Measurements from ENCODE around the gene LRRC27.

The LRRC27 gene

GRCh38 chr10:132420469-132420980, 88.5 kb downstream of the LRRC27 start:
- in situ Hi-C loops (cut with MboI; ENCODE audit: low pct_unique_long_range_greater_than_20kb, low sequenced_read_pairs, unreplicated experiment), result no loop called here
- DNase-seq (ENCODE audit: low spot score), result peak; percentile 35
- TF ChIP-seq CTCF (IDR thresholded peaks at IDR 0.05; ENCODE audit: extremely low read depth, insufficient read depth, missing control alignments), result no peak

GRCh38 chr10:132420981-132421846, 89.2 kb downstream of the LRRC27 start:
- peak; percentile 64 for DNase-seq (ENCODE audit: low spot score)
- in situ Hi-C loops (cut with MboI; ENCODE audit: low pct_unique_long_range_greater_than_20kb, low sequenced_read_pairs, unreplicated experiment), result no loop called here
- TF ChIP-seq CTCF (IDR thresholded peaks at IDR 0.05; ENCODE audit: extremely low read depth, insufficient read depth, missing control alignments), result no peak

- in situ Hi-C loops (cut with MboI; ENCODE audit: low pct_unique_long_range_greater_than_20kb, low sequenced_read_pairs, unreplicated experiment), result no loop called here
- peak; percentile 52 for DNase-seq (ENCODE audit: low spot score)
- no peak for TF ChIP-seq CTCF (IDR thresholded peaks at IDR 0.05; ENCODE audit: extremely low read depth, insufficient read depth, missing control alignments)
Measured at GRCh38 chr10:132421847-132422751, 90.1 kb downstream of the LRRC27 start.

- in situ Hi-C loops (cut with MboI; ENCODE audit: low pct_unique_long_range_greater_than_20kb, low sequenced_read_pairs, unreplicated experiment), result no loop called here
- DNase-seq (ENCODE audit: low spot score), result peak; percentile 49
- TF ChIP-seq CTCF (IDR thresholded peaks at IDR 0.05; ENCODE audit: extremely low read depth, insufficient read depth, missing control alignments), result no peak
Measured at GRCh38 chr10:132422903-132423825, 91.2 kb downstream of the LRRC27 start.

- in situ Hi-C loops (cut with MboI; ENCODE audit: low pct_unique_long_range_greater_than_20kb, low sequenced_read_pairs, unreplicated experiment), result no loop called here
- TF ChIP-seq CTCF (IDR thresholded peaks at IDR 0.05; ENCODE audit: extremely low read depth, insufficient read depth, missing control alignments), result no peak
- DNase-seq (ENCODE audit: low spot score), result no peak
Measured at GRCh38 chr10:132423966-132424861, 92.2 kb downstream of the LRRC27 start.
